Stimulated activated effector memory CD8-positive, alpha-beta T cell treated with anti-CD3 and anti-CD28 coated beads, Interleukin-12 subunit alpha, Interleukin-12 subunit beta, amount 100 ng/mL, for 72 hours (primary cell): Measurements from ENCODE around the gene SLC5A5.

ENCODE experiments used
- ATAC-seq: fragments of 150-1000 bp; cut with Tn5 transposase; 2 replicates; pipeline ENCODE4 v1.10.0; 2021
- DNase-seq, 2 donors: peaks; one replicate each; pipeline ENCODE4 v3.0.0; 2021 to 2022; ENCODE audit warnings: low spot score in 2 of 2
- H3K27ac Mint-ChIP-seq: one replicate; pipeline ENCODE4 v1.8.0; 2022; ENCODE audit warnings: mild to moderate bottlenecking, mixed read lengths
- H3K36me3 Mint-ChIP-seq: one replicate; pipeline ENCODE4 v1.8.0; 2022; ENCODE audit warnings: mild to moderate bottlenecking, mixed read lengths
- H3K4me1 Mint-ChIP-seq: one replicate; pipeline ENCODE4 v1.8.0; 2022; ENCODE audit warnings: mixed read lengths
- H3K4me3 Mint-ChIP-seq: one replicate; pipeline ENCODE4 v1.8.0; 2022; ENCODE audit warnings: mild to moderate bottlenecking, mixed read lengths
- H3K9me3 Mint-ChIP-seq: one replicate; pipeline ENCODE4 v1.8.0; 2022; ENCODE audit warnings: mixed read lengths

The SLC5A5 gene

GRCh38 chr19:17871878-17872250 lies at the start of gene SLC5A5:
TSS of gene SLC5A5 (plus strand) at chr19:17871945. CDS start at chr19:17872320, 375 bp downstream.
- Mint-ChIP-seq H3K4me1 (peaks cover 27% of the 10 kb centered on the region), H3K4me3 (peak within 1 kb of the TSS; percentile 71), H3K9me3 (no peaks in the 10 kb centered on the region), H3K27ac (no peak within 1 kb of the TSS), H3K36me3 (no peaks in the 10 kb centered on the region)
- peak; percentile 9 for ATAC-seq
- DNase-seq, result no peak

- Mint-ChIP-seq H3K9me3 (no peaks in the 10 kb centered on the region), H3K27ac (peak overlapping the region; percentile 87), H3K36me3 (peaks cover 76% of the 10 kb centered on the region), H3K4me1 (peaks cover 7% of the 10 kb centered on the region), H3K4me3 (no peak overlapping the region)
- ATAC-seq, result peak; percentile 31
- no peak for DNase-seq
Observed at GRCh38 chr19:17824339-17824738, 47.4 kb upstream of the SLC5A5 start.

- DNase-seq, result no peak
- Mint-ChIP-seq H3K27ac (no peak overlapping the region), H3K4me3 (no peak overlapping the region), H3K4me1 (peaks cover 17% of the 10 kb centered on the region), H3K9me3 (no peaks in the 10 kb centered on the region), H3K36me3 (peaks cover 95% of the 10 kb centered on the region)
- ATAC-seq, result no peak
Observed at GRCh38 chr19:17826508-17827056, 45.2 kb upstream of the SLC5A5 start.

- DNase-seq, result no peak
- no peaks in the 10 kb centered on the region for H3K9me3 Mint-ChIP-seq
- H3K4me3 Mint-ChIP-seq, result no peak overlapping the region
- H3K27ac Mint-ChIP-seq, result peak overlapping the region; percentile 40
- H3K4me1 Mint-ChIP-seq, result peaks cover 21% of the 10 kb centered on the region
- H3K36me3 Mint-ChIP-seq, result peaks cover 100% of the 10 kb centered on the region
- ATAC-seq, result no peak
Observed at GRCh38 chr19:17829855-17830566, 41.7 kb upstream of the SLC5A5 start.

GRCh38 chr19:17830567-17831418 lies 41.0 kb upstream of the SLC5A5 start:
- DNase-seq (peak; percentile 29 to 70), ATAC-seq (peak; percentile 63)
- Mint-ChIP-seq H3K36me3 (peaks cover 100% of the 10 kb centered on the region), H3K4me1 (peaks cover 29% of the 10 kb centered on the region), H3K4me3 (no peak overlapping the region), H3K27ac (no peak overlapping the region), H3K9me3 (no peaks in the 10 kb centered on the region)

- DNase-seq, result no peak
- Mint-ChIP-seq H3K36me3 (peaks cover 100% of the 10 kb centered on the region), H3K27ac (no peak overlapping the region)
Observed at GRCh38 chr19:17831419-17831888, 40.3 kb upstream of the SLC5A5 start.

GRCh38 chr19:17832443-17833208 lies 39.1 kb upstream of the SLC5A5 start:
- peaks cover 100% of the 10 kb centered on the region for H3K36me3 Mint-ChIP-seq
- no peak overlapping the region for H3K27ac Mint-ChIP-seq
- no peaks in the 10 kb centered on the region for H3K9me3 Mint-ChIP-seq
- ATAC-seq, result no peak
- H3K4me1 Mint-ChIP-seq, result peaks cover 40% of the 10 kb centered on the region
- no peak overlapping the region for H3K4me3 Mint-ChIP-seq
- no peak for DNase-seq

More at GRCh38 chr19:17831419-17831888, 40.3 kb upstream of the SLC5A5 start:
- peaks cover 35% of the 10 kb centered on the region for H3K4me1 Mint-ChIP-seq
- ATAC-seq, result no peak
- H3K4me3 Mint-ChIP-seq, result no peak overlapping the region
- no peaks in the 10 kb centered on the region for H3K9me3 Mint-ChIP-seq

GRCh38 chr19:17834350-17835181 lies 37.2 kb upstream of the SLC5A5 start:
- H3K4me1 Mint-ChIP-seq, result peaks cover 35% of the 10 kb centered on the region
- H3K36me3 Mint-ChIP-seq, result peaks cover 100% of the 10 kb centered on the region
- H3K9me3 Mint-ChIP-seq, result no peaks in the 10 kb centered on the region
- H3K27ac Mint-ChIP-seq, result peak overlapping the region; percentile 74
- no peak for DNase-seq
- peak; percentile 46 for ATAC-seq
- no peak overlapping the region for H3K4me3 Mint-ChIP-seq

GRCh38 chr19:17835182-17836006 lies 36.4 kb upstream of the SLC5A5 start:
- no peaks in the 10 kb centered on the region for H3K9me3 Mint-ChIP-seq
- peaks cover 29% of the 10 kb centered on the region for H3K4me1 Mint-ChIP-seq
- peaks cover 100% of the 10 kb centered on the region for H3K36me3 Mint-ChIP-seq
- peak overlapping the region; percentile 74 for H3K27ac Mint-ChIP-seq
- ATAC-seq, result no peak
- no peak for DNase-seq
- H3K4me3 Mint-ChIP-seq, result no peak overlapping the region

- Mint-ChIP-seq H3K4me3 (no peak overlapping the region), H3K27ac (peak overlapping the region; percentile 74), H3K9me3 (no peaks in the 10 kb centered on the region), H3K4me1 (peaks cover 35% of the 10 kb centered on the region), H3K36me3 (peaks cover 100% of the 10 kb centered on the region)
- no peak for DNase-seq
- ATAC-seq, result no peak
Observed at GRCh38 chr19:17836530-17836929, 35.2 kb upstream of the SLC5A5 start.

- no peak for DNase-seq
- no peak overlapping the region for H3K4me3 Mint-ChIP-seq
- peaks cover 100% of the 10 kb centered on the region for H3K36me3 Mint-ChIP-seq
- ATAC-seq, result no peak
- peaks cover 35% of the 10 kb centered on the region for H3K4me1 Mint-ChIP-seq
- no peaks in the 10 kb centered on the region for H3K9me3 Mint-ChIP-seq
- H3K27ac Mint-ChIP-seq, result peak overlapping the region; percentile 61
Observed at GRCh38 chr19:17837972-17838371, 33.8 kb upstream of the SLC5A5 start.

- Mint-ChIP-seq H3K9me3 (no peaks in the 10 kb centered on the region), H3K4me3 (no peak overlapping the region), H3K36me3 (peaks cover 100% of the 10 kb centered on the region), H3K4me1 (peaks cover 52% of the 10 kb centered on the region), H3K27ac (peak overlapping the region; percentile 81)
- ATAC-seq, result no peak
- no peak for DNase-seq
Observed at GRCh38 chr19:17840019-17840418, 31.7 kb upstream of the SLC5A5 start.

GRCh38 chr19:17841371-17841809 lies 30.4 kb upstream of the SLC5A5 start:
- ATAC-seq, result no peak
- peaks cover 51% of the 10 kb centered on the region for H3K4me1 Mint-ChIP-seq
- H3K9me3 Mint-ChIP-seq, result no peaks in the 10 kb centered on the region
- no peak for DNase-seq
- H3K27ac Mint-ChIP-seq, result no peak overlapping the region
- H3K36me3 Mint-ChIP-seq, result peaks cover 100% of the 10 kb centered on the region
- H3K4me3 Mint-ChIP-seq, result no peak overlapping the region
